Hepatic stellate cell (primary cell): ENCODE results near the gene DPEP1.
A peak's percentile ranks its signal among the peaks of the same experiment; 100 is the strongest.
"Not testable (repeated sequence)": the region's sequence is repeated elsewhere in the genome, so short reads cannot be mapped to it uniquely, and the experiment has no call there.

Source experiments
- DNase-seq: peaks from one replicate; pipeline ENCODE4 v3.0.0; 2011; ENCODE audit warnings: low spot score

DPEP1 gene

DNA sequence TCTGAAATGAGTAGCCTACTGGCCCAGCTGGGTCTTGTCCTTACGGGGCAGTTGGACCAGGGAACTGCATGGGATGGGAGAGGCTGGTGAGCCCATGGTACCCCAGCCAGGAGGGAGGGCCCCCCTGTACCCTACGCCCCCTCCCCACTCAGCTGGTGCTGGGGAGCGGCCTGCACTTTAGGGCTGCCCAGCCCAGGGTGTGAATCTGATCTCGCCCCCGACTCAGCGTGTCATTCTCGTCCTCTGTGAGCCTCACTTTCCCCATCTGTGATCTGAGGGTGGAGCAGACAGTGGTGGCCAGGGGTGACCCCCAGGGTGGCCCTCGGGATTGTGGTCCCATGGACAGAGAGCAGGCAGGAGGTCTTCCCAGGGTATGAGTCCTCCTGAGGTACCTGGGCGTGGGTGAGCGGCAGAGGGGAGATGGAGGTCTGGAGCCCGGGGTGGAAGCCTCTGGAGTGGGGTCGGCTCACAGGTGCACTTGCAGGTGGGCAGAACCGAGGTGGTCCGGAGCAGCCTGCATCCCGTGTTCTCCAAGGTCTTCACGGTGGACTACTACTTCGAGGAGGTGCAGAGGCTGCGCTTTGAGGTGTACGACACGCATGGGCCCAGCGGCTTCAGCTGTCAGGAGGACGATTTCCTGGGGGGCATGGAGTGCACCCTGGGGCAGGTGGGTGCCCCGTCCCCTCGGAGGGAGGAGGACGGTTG is 36.2 kb upstream of the DPEP1 start:
- no peak for DNase-seq

- no peak for DNase-seq
Measured at GRCh38 chr16:89579351-89579750, 34.1 kb upstream of the DPEP1 start.

DNA sequence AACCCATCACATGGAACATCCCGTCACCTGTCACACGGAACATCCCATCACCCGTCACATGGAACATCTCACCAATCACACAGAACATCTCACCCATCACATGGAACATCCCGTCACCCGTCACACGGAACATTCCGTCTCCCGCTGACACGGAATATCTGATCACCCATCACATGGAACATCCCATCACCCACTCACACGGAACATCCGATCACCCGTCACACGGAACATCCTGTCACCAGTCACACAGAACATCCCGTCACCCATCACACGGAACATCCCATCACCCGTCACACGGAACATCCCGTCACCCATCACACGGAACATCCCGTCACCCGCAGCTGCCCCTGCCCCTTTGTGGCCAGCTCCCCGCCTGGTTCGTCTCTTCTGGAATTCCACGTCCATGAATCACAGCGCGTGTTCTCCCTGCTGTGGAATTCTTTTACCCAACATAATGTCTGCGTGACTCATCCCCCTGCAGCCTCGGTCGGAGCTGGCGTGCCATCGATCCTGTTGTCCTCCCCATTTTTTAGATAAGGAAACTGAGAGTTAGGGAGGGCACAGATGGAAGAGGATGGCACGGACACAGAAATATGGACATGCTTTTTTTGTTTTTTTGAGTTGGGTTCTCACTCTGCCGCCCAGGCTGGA is 32.3 kb upstream of the DPEP1 start:
- DNase-seq: peak; percentile 98

GRCh38 chr16:89581861-89582563 is 31.4 kb upstream of the DPEP1 start:
- peak; percentile 67 for DNase-seq

DNA sequence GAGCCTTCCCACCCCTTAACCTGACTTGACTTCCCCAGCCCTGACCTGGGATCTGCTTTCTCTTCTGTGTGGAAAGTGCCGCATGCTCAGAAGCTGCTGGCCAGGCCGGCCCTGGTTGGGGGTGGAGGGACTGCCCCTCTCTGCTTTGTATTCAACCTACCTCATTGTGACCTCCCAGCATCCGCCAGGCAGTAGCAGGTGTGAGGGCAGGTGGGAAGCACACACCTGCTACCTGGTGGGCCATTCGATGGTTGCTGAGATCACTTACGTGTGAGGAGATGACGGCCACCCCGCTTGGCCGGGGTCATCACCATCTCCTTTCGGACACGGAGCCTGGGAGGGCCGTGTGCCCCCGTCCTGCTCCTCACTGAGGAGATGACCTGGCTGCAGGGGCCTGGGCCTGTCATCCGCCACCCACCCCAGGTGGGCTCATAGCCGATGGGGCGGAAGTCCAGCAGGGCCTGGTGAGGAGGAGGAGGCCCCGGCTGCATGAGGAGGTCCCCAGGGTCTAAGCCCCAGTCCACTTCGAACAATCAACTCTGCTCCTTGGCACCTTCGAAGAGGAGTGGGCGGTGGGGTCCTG is 30.7 kb upstream of the DPEP1 start:
- DNase-seq: no peak

DNA sequence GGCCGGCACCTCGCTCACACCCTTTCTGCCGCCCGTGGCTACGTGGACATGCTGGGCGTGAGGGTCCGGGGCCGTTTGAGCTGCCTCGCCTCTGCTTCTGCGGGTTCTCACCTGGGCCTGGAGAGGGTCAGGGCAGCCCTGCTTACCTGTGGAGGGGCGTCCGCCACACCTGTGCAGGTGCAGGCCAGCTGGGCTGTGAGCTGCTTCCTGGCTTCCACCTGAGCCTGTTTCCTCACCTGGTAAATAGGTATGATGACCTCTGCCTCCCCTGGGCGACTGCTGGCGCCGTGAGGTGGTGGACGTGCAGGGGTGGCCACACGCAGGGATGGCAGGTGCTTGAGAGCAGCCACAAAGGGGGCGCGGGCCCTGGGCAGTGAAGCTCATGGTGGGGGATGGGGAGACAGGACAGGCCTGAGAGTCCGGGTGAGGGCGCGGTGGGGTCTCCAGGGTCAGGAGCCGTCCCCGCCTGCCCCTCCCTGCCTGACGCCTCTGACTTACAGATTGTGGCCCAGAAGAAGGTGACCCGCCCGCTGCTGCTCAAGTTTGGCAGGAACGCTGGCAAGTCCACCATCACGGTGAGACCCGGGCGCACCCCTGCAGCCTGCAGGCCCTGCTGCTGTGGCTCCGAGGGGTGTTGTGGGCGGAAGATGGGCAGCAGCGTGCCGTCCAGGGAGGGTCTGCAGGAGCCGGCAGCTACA is 30.1 kb upstream of the DPEP1 start:
- no peak for DNase-seq

GRCh38 chr16:89583895-89584644 is 29.4 kb upstream of the DPEP1 start:
- no peak for DNase-seq

- no peak for DNase-seq
Measured at GRCh38 chr16:89584768-89585549, 28.5 kb upstream of the DPEP1 start.

- no peak for DNase-seq
Measured at GRCh38 chr16:89586218-89586617, 27.2 kb upstream of the DPEP1 start.

- no peak for DNase-seq
Measured at GRCh38 chr16:89586853-89587252, 26.6 kb upstream of the DPEP1 start.

GRCh38 chr16:89587676-89588075 is 25.8 kb upstream of the DPEP1 start:
- DNase-seq: not testable (repeated sequence)

DNA sequence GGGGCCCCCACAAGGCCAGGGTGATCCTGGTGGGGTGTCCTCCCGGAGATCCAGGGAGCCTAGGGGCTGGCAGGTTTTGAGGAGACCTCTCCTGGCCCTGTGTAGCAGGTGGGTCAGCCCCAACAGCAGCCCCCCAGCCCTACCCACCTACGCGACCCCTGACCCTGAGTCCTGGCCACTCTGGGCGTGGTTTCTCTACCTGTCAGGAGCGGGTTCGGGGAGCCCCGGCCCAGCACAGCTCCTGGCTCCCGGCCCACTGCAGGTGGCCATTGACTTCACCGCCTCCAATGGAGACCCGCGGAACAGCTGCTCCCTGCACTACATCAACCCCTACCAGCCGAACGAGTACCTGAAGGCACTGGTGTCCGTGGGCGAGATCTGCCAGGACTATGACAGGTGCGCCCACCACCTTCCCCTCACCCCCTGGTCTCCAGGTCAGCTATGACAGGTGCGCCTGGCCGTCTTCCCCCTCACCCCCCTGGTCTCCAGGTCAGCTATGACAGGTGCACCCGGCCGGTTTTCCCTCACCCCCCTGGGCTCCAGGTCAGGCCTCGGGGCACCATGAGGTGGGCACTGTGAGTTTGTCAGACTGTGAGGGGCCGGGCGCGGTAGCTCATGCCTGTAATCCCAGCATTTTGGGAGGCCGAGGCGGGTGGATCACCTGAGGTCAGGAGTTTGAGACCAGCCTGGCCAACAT is 24.9 kb upstream of the DPEP1 start:
- no peak for DNase-seq

DNA sequence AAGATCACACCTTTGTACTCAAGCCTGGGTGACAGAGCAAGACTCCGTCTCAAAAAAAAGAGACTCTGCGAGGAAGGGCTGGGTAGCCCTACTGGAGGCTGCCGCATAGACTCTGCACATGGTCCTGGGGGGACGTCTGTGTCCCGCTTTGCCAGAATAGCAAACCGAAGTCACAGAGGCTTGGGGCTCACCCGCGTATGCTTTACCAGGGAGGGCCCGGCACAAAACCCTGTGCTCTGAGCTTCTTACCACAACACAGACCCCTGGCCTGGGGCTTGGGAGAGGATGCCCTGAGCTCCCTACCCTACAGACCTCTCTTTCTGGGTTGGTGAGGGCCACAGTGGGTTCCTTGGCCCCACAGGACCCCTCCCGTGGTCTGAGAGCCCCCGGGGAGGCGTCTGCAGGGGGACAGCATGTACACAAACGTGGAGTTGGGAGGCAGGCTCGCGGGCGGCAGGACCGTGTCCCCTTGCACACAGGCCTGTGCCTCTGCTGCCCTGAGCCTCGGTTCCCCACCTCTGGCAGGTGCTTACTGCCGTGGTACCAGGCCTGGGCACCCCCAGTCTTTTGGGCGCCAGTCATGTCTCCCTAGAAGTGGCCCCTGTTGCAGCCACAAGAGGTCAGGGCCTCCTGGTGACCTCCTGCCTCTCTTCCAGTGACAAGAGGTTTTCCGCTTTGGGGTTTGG is 24.1 kb upstream of the DPEP1 start:
- no peak for DNase-seq

- no peak for DNase-seq
Measured at GRCh38 chr16:89593841-89594240, 19.6 kb upstream of the DPEP1 start.

DNA sequence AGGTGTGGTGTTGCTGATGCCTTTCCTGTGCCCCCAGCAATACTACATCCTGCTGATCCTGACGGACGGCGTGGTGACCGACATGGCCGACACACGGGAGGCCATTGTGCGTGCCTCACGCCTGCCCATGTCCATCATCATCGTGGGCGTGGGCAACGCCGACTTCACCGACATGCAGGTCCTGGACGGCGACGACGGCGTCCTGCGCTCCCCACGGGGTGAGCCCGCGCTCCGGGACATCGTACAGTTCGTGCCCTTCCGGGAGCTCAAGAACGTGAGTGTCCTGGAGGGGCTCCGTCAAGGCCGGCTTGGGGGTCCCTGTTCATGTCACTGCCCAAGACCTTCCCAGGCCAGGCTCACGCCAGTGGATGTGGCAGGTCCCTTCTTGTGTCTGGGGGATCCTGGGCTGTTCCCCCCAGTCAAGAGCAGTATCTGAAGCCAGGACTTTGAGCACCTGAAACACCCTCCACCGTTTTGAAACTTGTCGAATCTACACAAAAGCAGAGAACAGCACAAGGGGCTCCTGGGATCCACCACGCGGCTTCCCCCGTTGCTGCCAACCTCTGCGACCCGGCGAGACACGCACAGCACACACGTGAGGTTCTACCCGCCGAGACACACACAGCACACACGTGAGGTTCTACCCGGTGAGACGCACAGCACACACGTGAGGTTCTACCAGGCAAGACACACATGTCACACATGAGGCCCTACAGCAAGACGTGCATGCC is 17.9 kb upstream of the DPEP1 start:
- no peak for DNase-seq

GRCh38 chr16:89596061-89596689 is 17.3 kb upstream of the DPEP1 start:
- no peak for DNase-seq

- no peak for DNase-seq
Measured at GRCh38 chr16:89596957-89597649, 16.3 kb upstream of the DPEP1 start.

DNA sequence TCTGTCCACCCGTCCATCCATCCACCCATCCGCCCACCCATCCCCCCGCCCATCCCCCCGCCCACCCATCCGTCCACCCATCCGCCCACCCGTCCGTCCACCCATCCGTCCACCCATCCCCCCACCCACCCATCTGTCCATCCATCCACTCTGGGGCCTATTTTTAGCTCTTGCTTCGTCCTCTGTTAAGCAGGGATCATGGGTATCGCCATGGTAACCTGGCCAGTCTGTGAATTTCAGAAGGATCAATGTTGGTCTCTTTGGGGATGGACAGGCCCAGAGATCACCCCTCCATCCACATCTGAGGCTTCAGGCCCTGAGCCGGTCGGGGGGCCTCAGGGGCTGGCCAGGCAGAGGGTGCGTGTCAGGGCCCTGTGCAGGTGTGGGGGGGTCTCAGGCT is 15.2 kb upstream of the DPEP1 start:
- peak; percentile 81 for DNase-seq
